Measurements from ENCODE around the gene PAIP2B.

- no peak for TF ChIP-seq CTCF (conservative IDR thresholded peaks at IDR 0.05; ENCODE audit: low read depth, low read length)
- no peak for TF ChIP-seq EZH2 (IDR thresholded peaks at IDR 0.05; ENCODE audit: borderline replicate concordance, low read depth, low read length, poor library complexity, severe bottlenecking)
Observed at GRCh38 chr2:71212336-71212735, 14.6 kb downstream of the PAIP2B start.
